Measurements from ENCODE around the gene FAM81A.
A peak's percentile ranks its signal among the peaks of the same experiment; 100 is the strongest.
"Not testable (repeated sequence)": the region's sequence is repeated elsewhere in the genome, so short reads cannot be mapped to it uniquely, and the experiment has no call there.

Gene FAM81A

DNA sequence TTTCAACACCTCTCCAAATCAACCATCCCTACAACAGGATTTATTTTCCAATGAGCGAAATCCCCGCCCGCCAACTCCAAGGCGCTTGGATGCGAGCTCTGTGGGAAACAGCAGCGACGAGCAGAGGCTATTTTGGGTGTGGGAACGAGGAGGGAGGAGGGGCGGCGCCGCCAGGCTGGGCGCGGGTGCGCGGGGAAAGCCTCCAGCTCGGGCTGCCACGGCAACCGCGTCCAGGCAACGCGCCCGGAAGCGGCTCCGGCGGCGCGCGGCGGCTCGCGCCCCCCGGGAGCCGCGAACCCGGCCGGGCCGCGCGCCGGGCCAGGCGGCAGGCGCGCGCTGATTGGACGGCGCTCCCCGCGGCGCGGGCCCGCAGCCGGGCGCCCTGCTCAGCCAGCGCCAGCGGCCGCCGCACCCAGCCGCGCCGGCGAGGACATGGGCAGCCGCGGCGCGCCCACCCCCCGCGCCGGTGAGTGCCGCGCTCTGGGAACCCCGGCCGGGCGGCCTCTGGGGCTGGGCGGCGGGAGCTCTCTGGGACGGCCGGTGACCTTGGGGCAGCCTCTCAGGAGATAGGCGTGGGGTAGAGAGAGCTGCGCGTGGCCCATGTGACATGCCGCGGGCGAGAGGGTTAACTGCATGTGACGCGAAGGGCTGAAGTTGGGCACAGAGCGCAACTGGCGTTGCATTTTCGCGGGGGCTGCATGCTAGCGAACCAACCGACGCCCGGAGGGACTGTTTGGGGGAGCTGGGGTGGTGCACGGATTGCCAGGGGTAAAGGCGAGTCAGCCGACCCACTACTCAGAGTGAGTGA, at the start of gene FAM81A:
FAM81A (plus strand) TSS at position 370 of the 808 bp plus-strand sequence. CDS start 20,441 bp downstream, outside the sequence.
- Mint-ChIP-seq H3K4me3 (peak within 1 kb of the TSS; percentile 80), H3K9me3 (no peaks in the 10 kb centered on the region), H3K27ac (peak within 1 kb of the TSS; percentile 54), H3K36me3 (ENCODE audit: low read depth) (no peaks in the 10 kb centered on the region), H3K27me3 (ENCODE audit: low read depth) (peaks cover 74% of the 10 kb centered on the region), H3K4me1 (ENCODE audit: low read depth) (peaks cover 16% of the 10 kb centered on the region)
- DNase-seq (ENCODE audit: low spot score) = peak; percentile 51

DNA sequence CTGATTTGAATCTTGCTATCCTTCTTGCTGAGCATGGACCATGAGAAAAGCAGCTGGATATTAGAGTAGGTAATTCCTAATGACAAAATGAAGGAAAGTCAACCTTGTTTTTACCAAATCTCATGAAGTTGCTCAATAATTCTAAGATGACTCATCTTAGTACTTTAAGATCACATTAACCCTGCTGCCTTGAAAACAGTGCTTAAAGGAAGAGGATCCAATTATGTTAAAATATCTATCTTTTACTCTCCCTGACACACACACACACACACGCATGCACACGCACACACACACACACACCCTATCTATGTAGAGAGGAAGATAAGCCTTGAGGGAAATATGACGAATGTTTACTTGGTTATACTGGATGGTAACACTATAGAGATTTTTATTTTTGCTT, 49.3 kb upstream of the FAM81A start:
- Mint-ChIP-seq H3K9me3 (no peaks in the 10 kb centered on the region), H3K4me3 (no peak overlapping the region), H3K27me3 (ENCODE audit: low read depth) (no peaks in the 10 kb centered on the region), H3K27ac (no peak overlapping the region), H3K4me1 (ENCODE audit: low read depth) (peaks cover 25% of the 10 kb centered on the region), H3K36me3 (ENCODE audit: low read depth) (no peaks in the 10 kb centered on the region)
- no peak for DNase-seq (ENCODE audit: low spot score)

DNA sequence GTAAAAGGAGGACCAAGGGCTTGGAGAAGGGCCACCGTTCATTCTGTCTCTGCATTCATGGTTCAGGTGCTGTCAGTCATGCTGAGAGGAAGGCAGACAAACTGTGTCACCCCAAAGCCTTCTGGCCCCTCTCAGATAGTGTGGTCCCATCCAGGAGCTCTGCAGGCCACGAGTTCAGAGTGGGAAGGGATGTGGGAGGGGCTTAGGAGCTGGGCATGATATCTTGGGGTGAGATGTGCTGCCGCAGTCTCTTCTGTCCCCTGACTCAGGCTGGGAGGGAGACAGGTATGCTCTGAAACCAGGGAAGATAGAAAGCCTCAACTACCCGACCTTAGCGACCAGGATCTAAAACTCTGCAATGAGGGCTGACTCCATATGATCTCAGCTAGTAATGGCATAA, 45.7 kb upstream of the FAM81A start:
- Mint-ChIP-seq H3K9me3 (no peaks in the 10 kb centered on the region), H3K27ac (no peak overlapping the region), H3K4me1 (ENCODE audit: low read depth) (peaks cover 30% of the 10 kb centered on the region), H3K4me3 (no peak overlapping the region), H3K27me3 (ENCODE audit: low read depth) (peaks cover 12% of the 10 kb centered on the region), H3K36me3 (ENCODE audit: low read depth) (no peaks in the 10 kb centered on the region)
- DNase-seq (ENCODE audit: low spot score) = no peak

DNA sequence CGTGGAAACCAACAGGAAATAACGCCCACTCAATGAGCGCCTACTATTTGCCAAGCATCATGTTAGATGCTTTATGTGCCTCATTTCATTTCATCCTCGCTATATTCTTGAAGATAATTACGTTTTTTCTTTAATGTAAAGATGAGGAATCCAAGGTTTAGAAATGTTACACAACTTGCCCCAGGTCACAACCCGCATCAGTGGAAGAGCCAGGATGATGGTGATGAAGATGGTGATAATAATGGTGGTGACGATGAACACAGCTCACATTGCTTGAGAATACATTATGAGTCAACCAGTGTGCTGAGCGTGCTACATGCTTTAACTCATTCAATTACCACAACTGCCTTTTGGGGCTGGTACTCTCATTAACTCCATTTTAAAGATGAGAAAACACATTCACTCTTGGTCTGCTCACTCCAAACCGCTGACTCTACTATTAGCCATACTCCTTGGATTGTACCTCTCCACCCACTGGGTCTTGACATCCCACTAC, 43.8 kb upstream of the FAM81A start:
- DNase-seq (ENCODE audit: low spot score) = peak; percentile 17
- H3K27me3 Mint-ChIP-seq (ENCODE audit: low read depth) = peaks cover 22% of the 10 kb centered on the region
- H3K4me1 Mint-ChIP-seq (ENCODE audit: low read depth) = peaks cover 29% of the 10 kb centered on the region
- H3K4me3 Mint-ChIP-seq = no peak overlapping the region
- no peaks in the 10 kb centered on the region for H3K9me3 Mint-ChIP-seq
- H3K27ac Mint-ChIP-seq = no peak overlapping the region
- no peaks in the 10 kb centered on the region for H3K36me3 Mint-ChIP-seq (ENCODE audit: low read depth)

DNA sequence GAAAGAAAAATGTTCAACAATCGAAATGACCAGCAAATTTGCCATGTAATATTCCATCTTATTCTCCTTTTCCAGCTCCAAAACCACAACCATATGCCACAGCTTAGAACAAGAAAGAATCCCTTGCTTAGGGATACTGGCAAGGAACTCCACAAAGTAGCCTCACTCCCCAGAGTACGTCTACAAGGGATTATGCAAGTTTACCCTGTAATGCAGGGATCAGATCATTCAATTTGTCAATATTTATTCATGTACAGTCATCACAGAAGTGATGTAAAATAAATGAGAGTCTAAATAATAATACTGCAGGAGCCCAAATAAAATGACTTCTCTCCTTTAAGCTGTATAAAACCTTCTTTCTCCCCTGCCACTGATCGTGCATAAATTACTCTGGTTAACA, 41.8 kb upstream of the FAM81A start:
- no peaks in the 10 kb centered on the region for H3K9me3 Mint-ChIP-seq
- H3K36me3 Mint-ChIP-seq (ENCODE audit: low read depth) = no peaks in the 10 kb centered on the region
- H3K4me3 Mint-ChIP-seq = no peak overlapping the region
- DNase-seq (ENCODE audit: low spot score) = no peak
- H3K27ac Mint-ChIP-seq = no peak overlapping the region
- peaks cover 33% of the 10 kb centered on the region for H3K27me3 Mint-ChIP-seq (ENCODE audit: low read depth)
- H3K4me1 Mint-ChIP-seq (ENCODE audit: low read depth) = peaks cover 29% of the 10 kb centered on the region

DNA sequence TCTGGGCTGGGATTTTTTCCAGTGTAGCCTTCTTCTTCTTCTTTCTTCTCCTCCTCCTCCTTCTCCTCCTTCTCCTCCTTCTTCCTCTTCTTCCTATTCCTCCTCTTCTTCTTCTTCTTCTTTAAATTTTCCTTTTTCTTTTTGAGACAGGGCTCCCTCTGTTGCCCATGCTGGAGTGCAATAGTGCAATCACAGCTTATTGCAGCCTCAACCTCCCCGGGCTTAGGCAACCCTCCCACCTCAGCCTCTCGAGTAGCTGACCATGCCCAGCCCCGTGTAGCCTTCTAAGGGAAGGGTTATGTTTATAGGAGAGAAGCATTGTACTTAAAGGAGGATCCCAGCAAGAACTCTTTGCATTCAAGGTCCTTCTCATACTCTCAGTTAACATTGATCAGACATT, 41.3 kb upstream of the FAM81A start:
- H3K4me1 Mint-ChIP-seq (ENCODE audit: low read depth) = peaks cover 29% of the 10 kb centered on the region
- H3K27me3 Mint-ChIP-seq (ENCODE audit: low read depth) = peaks cover 33% of the 10 kb centered on the region
- DNase-seq (ENCODE audit: low spot score) = no peak
- H3K9me3 Mint-ChIP-seq = no peaks in the 10 kb centered on the region
- no peak overlapping the region for H3K4me3 Mint-ChIP-seq
- H3K36me3 Mint-ChIP-seq (ENCODE audit: low read depth) = no peaks in the 10 kb centered on the region
- H3K27ac Mint-ChIP-seq = peak overlapping the region; percentile 4

DNA sequence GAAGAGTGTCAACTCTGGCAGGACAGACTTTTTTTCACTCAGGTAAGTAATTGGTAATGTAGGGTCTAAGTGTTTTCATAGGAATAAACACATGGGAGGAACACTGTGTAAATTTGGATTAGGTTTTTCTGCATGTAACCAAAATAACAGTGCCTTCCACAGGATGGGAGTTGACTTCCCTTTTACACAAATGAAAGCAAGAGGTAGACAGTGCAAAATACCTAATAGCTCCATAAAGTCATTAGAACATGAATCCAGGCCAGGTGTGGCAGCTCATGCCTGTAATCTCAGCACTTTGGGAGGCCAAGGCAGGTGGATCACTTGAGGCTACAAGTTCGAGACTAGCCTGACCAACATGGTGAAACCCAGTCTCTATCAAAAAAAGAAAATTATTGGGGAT, 39.8 kb upstream of the FAM81A start:
- Mint-ChIP-seq H3K27ac (no peak overlapping the region), H3K4me3 (no peak overlapping the region), H3K27me3 (ENCODE audit: low read depth) (peaks cover 33% of the 10 kb centered on the region), H3K9me3 (no peaks in the 10 kb centered on the region), H3K36me3 (ENCODE audit: low read depth) (no peaks in the 10 kb centered on the region), H3K4me1 (ENCODE audit: low read depth) (peaks cover 20% of the 10 kb centered on the region)
- DNase-seq (ENCODE audit: low spot score) = no peak

DNA sequence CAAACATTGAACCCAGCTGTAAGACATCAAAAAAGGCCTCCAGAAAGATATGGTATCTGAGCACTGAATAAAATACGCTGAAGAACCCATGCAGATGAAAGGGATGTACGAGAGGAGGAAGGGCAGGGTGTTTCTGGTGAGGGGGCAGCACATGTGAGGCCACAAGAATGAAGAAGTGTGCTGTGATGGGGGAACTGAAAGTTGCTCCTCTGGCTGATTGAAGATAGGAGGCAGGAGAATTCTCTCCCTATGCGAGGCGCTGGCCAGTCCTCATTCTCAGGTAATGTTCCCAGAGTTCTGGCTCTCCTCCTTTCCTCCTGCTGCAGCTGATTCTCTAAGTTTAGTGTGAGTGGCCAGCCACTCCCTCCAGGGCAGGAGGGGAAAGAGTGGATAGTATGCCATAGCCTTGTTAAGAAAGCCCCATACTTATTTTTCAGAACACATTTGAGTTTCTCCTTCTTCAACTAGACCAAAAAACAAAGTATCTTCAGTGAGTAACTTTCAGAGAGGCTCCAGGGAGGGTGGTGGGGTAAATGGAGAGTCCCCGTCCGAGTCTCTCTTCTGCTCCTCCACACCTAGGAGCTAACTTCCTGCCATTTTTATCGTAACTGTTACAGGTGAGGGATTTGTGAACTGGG, 38.4 kb upstream of the FAM81A start:
- DNase-seq (ENCODE audit: low spot score) = no peak
- no peak overlapping the region for H3K27ac Mint-ChIP-seq
- H3K4me3 Mint-ChIP-seq = no peak overlapping the region
- no peaks in the 10 kb centered on the region for H3K36me3 Mint-ChIP-seq (ENCODE audit: low read depth)
- H3K9me3 Mint-ChIP-seq = no peaks in the 10 kb centered on the region
- H3K27me3 Mint-ChIP-seq (ENCODE audit: low read depth) = peaks cover 33% of the 10 kb centered on the region
- peaks cover 11% of the 10 kb centered on the region for H3K4me1 Mint-ChIP-seq (ENCODE audit: low read depth)

DNA sequence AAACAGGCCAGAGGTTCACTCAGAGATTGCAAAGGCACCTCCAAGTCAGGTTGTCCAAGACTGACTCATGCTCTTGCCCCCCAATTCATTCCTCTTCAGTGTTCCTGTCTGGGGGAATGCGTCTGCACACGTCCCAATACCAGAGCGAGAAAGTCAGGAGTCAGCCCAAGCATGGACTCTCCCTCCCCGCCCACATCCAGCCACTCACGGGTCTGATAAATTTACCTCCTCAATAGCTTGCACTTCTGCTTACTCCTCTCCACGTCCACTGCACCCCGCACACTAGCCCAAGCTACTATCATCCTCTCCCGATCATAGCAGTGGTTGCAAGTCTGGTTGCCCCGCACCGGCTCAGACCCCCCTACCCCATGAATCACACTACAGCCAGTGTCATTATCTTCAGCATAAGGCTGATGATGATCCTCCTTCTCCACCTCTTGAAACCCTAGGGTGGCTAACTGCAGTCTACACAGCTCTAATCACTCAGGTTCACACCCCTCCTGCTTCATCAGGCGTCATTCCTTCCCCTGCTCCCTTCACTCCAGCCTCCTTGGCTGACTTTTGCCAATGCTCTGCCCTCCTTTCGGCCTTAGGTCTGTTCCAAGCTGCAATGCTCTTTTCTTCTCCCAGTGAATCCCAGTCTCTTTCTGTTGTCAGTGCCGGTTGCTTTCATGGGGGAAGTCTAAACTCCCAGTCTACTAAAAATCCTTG, 37.7 kb upstream of the FAM81A start:
- no peaks in the 10 kb centered on the region for H3K36me3 Mint-ChIP-seq (ENCODE audit: low read depth)

DNA sequence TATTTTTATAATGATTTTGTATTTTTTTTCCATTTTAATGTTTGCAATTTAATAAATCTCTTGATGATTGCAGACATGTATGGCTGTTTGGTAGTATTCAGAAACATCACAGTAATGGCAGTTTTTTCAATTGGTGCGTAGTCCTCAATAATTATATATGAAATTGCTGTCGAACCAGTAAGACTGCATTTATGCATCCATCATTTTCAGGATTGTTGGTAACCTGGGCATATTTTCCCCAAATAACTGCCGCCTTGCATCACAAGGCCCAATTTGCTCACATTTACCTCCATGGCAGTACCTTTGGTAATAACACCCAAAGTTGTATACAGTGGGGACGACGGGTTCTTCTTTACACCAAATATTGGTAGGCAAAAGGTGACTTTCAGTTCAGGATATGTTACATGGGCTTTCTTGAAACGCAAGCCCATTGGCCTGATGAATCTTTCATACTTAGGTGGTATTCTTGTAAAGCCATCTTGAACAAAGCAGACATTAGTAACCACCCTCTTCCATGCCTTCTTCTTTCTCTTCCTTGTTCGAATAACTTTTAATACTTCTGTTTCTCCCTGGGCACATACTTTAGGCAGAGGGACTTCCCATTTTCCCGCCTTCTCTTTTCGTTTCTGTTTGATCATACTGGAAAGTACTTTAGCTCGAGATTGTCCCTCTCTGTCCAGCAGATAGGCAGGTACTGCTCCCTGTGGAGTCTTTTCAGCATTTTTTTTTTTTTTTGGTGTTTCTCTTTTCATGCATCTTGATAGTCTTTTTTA, 36.7 kb upstream of the FAM81A start:
- not testable (repeated sequence) for H3K9me3 Mint-ChIP-seq; H3K4me3 Mint-ChIP-seq; H3K27ac Mint-ChIP-seq; H3K36me3 Mint-ChIP-seq (ENCODE audit: low read depth); DNase-seq (ENCODE audit: low spot score)
- Mint-ChIP-seq H3K4me1 (ENCODE audit: low read depth) (peaks cover 10% of the 10 kb centered on the region), H3K27me3 (ENCODE audit: low read depth) (peaks cover 27% of the 10 kb centered on the region)

More for the DNA sequence above, 37.7 kb upstream of the FAM81A start:
- Mint-ChIP-seq H3K27me3 (ENCODE audit: low read depth) (peaks cover 33% of the 10 kb centered on the region), H3K4me1 (ENCODE audit: low read depth) (peaks cover 10% of the 10 kb centered on the region), H3K9me3 (no peaks in the 10 kb centered on the region), H3K27ac (no peak overlapping the region), H3K4me3 (no peak overlapping the region)
- DNase-seq (ENCODE audit: low spot score) = no peak

DNA sequence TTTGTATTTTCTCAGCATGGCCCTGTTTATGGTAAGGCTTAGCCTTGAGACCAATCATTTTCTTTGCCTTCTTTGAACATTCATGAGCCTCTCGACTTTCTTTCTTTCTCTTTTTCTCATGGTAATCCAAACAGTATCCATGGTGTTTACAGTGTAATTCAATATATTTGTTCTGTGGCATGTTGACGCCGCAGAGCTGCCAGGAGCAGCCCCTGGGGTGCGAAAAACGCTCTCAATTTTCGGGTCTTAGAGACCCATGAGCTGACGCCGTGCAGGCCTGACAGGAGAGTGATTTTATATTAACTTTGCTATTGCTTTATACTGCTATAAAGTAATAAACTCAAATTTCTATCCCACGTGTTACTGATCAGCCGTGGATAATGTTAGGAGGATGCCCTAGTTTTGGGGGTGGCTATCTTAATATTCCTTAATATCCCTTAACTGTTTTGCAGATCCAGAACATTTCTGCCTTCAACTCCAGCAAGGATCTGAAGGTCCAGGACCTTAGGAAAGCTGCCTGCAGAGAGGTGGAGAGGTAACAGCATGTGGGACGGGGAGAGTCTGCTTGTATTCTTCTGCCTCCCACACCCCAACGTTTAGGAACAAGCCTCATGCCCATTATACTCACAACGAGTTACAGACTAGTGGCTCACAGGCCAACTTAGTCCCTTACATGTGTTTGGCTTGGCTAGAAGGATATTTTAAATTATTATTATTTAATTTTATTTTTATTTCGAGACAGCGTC, 36.0 kb upstream of the FAM81A start:
- no peaks in the 10 kb centered on the region for H3K36me3 Mint-ChIP-seq (ENCODE audit: low read depth)
- no peaks in the 10 kb centered on the region for H3K9me3 Mint-ChIP-seq

DNA sequence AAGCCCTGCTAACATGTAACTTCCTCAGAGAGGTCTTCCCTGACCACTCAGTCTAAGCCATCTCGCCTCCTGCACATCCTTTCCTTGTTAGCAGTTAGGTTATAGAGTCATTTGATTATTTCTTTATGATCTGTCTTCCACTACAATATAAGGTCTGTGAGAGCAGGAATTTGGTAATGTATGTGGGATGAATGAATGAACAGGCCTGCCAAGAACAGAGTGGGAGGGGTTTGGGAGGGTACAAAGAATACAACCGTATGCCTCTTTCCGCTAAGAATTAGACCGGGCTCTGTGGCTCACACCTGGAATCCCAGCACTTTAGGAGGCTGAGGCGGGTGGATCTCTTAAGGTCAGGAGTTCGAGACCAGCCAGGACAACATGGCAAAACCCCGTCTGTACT, 32.9 kb upstream of the FAM81A start:
- DNase-seq (ENCODE audit: low spot score) = no peak
- Mint-ChIP-seq H3K4me1 (ENCODE audit: low read depth) (peaks cover 8% of the 10 kb centered on the region), H3K27ac (no peak overlapping the region), H3K9me3 (no peaks in the 10 kb centered on the region), H3K27me3 (ENCODE audit: low read depth) (peaks cover 9% of the 10 kb centered on the region), H3K36me3 (ENCODE audit: low read depth) (no peaks in the 10 kb centered on the region), H3K4me3 (no peak overlapping the region)

More for the DNA sequence above, 36.0 kb upstream of the FAM81A start:
- Mint-ChIP-seq H3K27ac (no peak overlapping the region), H3K27me3 (ENCODE audit: low read depth) (peaks cover 24% of the 10 kb centered on the region), H3K4me1 (ENCODE audit: low read depth) (peaks cover 13% of the 10 kb centered on the region), H3K4me3 (no peak overlapping the region)
- DNase-seq (ENCODE audit: low spot score) = no peak

DNA sequence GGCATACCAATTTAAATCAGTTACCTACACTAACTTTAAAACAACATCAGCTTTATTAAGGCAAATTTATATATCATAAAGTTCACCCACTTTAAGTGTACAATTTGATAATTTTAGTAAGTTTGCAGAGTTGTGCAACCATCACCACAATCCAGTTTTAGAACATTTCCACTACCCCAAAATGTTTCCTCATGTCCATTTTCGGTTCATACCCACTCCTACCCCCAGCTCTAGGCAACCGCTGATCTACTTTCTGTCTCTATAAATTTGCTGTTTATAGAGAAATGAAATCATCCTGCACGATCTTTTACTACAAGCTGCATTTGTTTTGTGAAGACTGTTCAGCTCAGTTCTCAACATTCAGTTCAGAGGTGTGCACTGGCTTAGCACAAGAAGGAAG, 31.5 kb upstream of the FAM81A start:
- Mint-ChIP-seq H3K4me1 (ENCODE audit: low read depth) (peaks cover 16% of the 10 kb centered on the region), H3K4me3 (no peak overlapping the region), H3K36me3 (ENCODE audit: low read depth) (no peaks in the 10 kb centered on the region), H3K9me3 (no peaks in the 10 kb centered on the region), H3K27ac (no peak overlapping the region), H3K27me3 (ENCODE audit: low read depth) (peaks cover 3% of the 10 kb centered on the region)
- no peak for DNase-seq (ENCODE audit: low spot score)
